HG02852 (cell line): ENCODE measurements around the gene BOLA1.
"Not testable (repeated sequence)": the region's sequence is repeated elsewhere in the genome, so short reads cannot be mapped to it uniquely, and the experiment has no call there.

Experiments used
- ATAC-seq: cut with Tn5 transposase; IDR thresholded peaks from one replicate; pipeline ENCODE4 v1.9.1; 2021; ENCODE audit warnings: mild to moderate bottlenecking, moderate library complexity; ENCODE audit not compliant: unreplicated experiment

BOLA1 gene

GRCh38 chr1:149886396-149887195 lies 12.8 kb upstream of the BOLA1 start:
- ATAC-seq = peak; percentile 59

- not testable (repeated sequence) for ATAC-seq
Observed at GRCh38 chr1:149887196-149887455, 12.2 kb upstream of the BOLA1 start.

GRCh38 chr1:149887456-149888246 lies 11.7 kb upstream of the BOLA1 start:
- ATAC-seq = peak; percentile 50

- peak; percentile 21 for ATAC-seq
Observed at GRCh38 chr1:149888247-149888998, 10.9 kb upstream of the BOLA1 start.

- ATAC-seq = no peak
Observed at GRCh38 chr1:149888999-149889289, 10.4 kb upstream of the BOLA1 start.

GRCh38 chr1:149896575-149896974 lies 2.8 kb upstream of the BOLA1 start:
- no peak for ATAC-seq

- ATAC-seq = no peak
Observed at GRCh38 chr1:149903836-149904491, 4.6 kb downstream of the BOLA1 start.

GRCh38 chr1:149906570-149907075 lies 7.3 kb downstream of the BOLA1 start:
- ATAC-seq = no peak

- ATAC-seq = no peak
Observed at GRCh38 chr1:149914545-149914944, 15.2 kb downstream of the BOLA1 start.

- ATAC-seq = no peak
Observed at GRCh38 chr1:149915429-149916192, 16.2 kb downstream of the BOLA1 start.

GRCh38 chr1:149916193-149916897 lies 17.0 kb downstream of the BOLA1 start:
- no peak for ATAC-seq

- no peak for ATAC-seq
Observed at GRCh38 chr1:149916898-149917252, 17.5 kb downstream of the BOLA1 start.

GRCh38 chr1:149917571-149918144 lies 18.3 kb downstream of the BOLA1 start, which contains the start of gene SV2A:
SV2A (minus strand) TSS chr1:149917844; CDS start chr1:149913840, 4,004 bp downstream.
- no peak for ATAC-seq

- ATAC-seq = no peak
Observed at GRCh38 chr1:149923626-149924025, 24.3 kb downstream of the BOLA1 start.

GRCh38 chr1:149925345-149925744 lies 26.0 kb downstream of the BOLA1 start:
- no peak for ATAC-seq

GRCh38 chr1:149925751-149926150 lies 26.4 kb downstream of the BOLA1 start:
- ATAC-seq = no peak

- ATAC-seq = no peak
Observed at GRCh38 chr1:149926296-149926695, 26.9 kb downstream of the BOLA1 start.

- no peak for ATAC-seq
Observed at GRCh38 chr1:149927056-149927562, 27.7 kb downstream of the BOLA1 start.
